Measurements from ENCODE around the gene HHIPL1. TPM values are rescaled to one million over a fixed set of nuclear protein-coding genes. Genes with fewer than 3 reads are reported as not detected.

The HHIPL1 gene
- total RNA-seq, 1 experiment from 2014 or later: 0.06 TPM

- BruUV-seq (replicated peaks): no TSS peak
- H3K9me3 ChIP-seq (ENCODE audit: low read depth, low read length, poor library complexity, severe bottlenecking): no peaks in the 10 kb centered on the region
- DNase-seq (ENCODE audit: low spot score): no peak
- TF ChIP-seq CTCF (conservative IDR thresholded peaks at IDR 0.05; ENCODE audit: low read depth, low read length): no peak
- TF ChIP-seq EZH2 (IDR thresholded peaks at IDR 0.05; ENCODE audit: borderline replicate concordance, low read depth, low read length, poor library complexity, severe bottlenecking): no peak
- H3K4me1 ChIP-seq (ENCODE audit: insufficient read depth, low read length, poor library complexity, severe bottlenecking): peaks cover 22% of the 10 kb centered on the region
- no peak overlapping the region for H3K27ac ChIP-seq (ENCODE audit: low read depth, low read length, poor library complexity, severe bottlenecking)
- CTCF ChIA-PET: no interaction called here
- H3K4me3 ChIP-seq (ENCODE audit: low read depth, low read length, poor library complexity, severe bottlenecking): no peak overlapping the region
- POLR2A ChIA-PET (ENCODE audit: low non-redundant PET): no interaction called here
- H3K36me3 ChIP-seq (ENCODE audit: insufficient read depth, low read length, poor library complexity, severe bottlenecking): no peaks in the 10 kb centered on the region
- intact Hi-C loops (cut with micrococcal nuclease; ENCODE audit: unreplicated experiment): no loop called here
- H3K27me3 ChIP-seq (replicated peaks; ENCODE audit: insufficient read depth, low read depth, low read length, poor library complexity): no peaks in the 10 kb centered on the region
These were observed 33.3 kb upstream of the HHIPL1 start for GRCh38 chr14:99611646-99612045.

GRCh38 chr14:99612071-99612737, 32.7 kb upstream of the HHIPL1 start:
- no peaks in the 10 kb centered on the region for H3K9me3 ChIP-seq (ENCODE audit: low read depth, low read length, poor library complexity, severe bottlenecking)
- H3K36me3 ChIP-seq (ENCODE audit: insufficient read depth, low read length, poor library complexity, severe bottlenecking): no peaks in the 10 kb centered on the region
- ChIA-PET POLR2A (ENCODE audit: low non-redundant PET) (no interaction called here), CTCF (no interaction called here)
- intact Hi-C loops (cut with micrococcal nuclease; ENCODE audit: unreplicated experiment): no loop called here
- no peaks in the 10 kb centered on the region for H3K27me3 ChIP-seq (replicated peaks; ENCODE audit: insufficient read depth, low read depth, low read length, poor library complexity)
- no peak overlapping the region for H3K27ac ChIP-seq (ENCODE audit: low read depth, low read length, poor library complexity, severe bottlenecking)
- peaks cover 27% of the 10 kb centered on the region for H3K4me1 ChIP-seq (ENCODE audit: insufficient read depth, low read length, poor library complexity, severe bottlenecking)
- H3K4me3 ChIP-seq (ENCODE audit: low read depth, low read length, poor library complexity, severe bottlenecking): no peak overlapping the region
- no peak for DNase-seq (ENCODE audit: low spot score)
- TF ChIP-seq CTCF (conservative IDR thresholded peaks at IDR 0.05; ENCODE audit: low read depth, low read length) (no peak), EZH2 (IDR thresholded peaks at IDR 0.05; ENCODE audit: borderline replicate concordance, low read depth, low read length, poor library complexity, severe bottlenecking) (no peak)
- no TSS peak for BruUV-seq (replicated peaks)

- ChIA-PET POLR2A (ENCODE audit: low non-redundant PET) (no interaction called here), CTCF (no interaction called here)
- Histone ChIP-seq H3K9me3 (ENCODE audit: low read depth, low read length, poor library complexity, severe bottlenecking) (no peaks in the 10 kb centered on the region), H3K27me3 (replicated peaks; ENCODE audit: insufficient read depth, low read depth, low read length, poor library complexity) (no peaks in the 10 kb centered on the region), H3K27ac (ENCODE audit: low read depth, low read length, poor library complexity, severe bottlenecking) (no peak overlapping the region), H3K4me1 (ENCODE audit: insufficient read depth, low read length, poor library complexity, severe bottlenecking) (peaks cover 28% of the 10 kb centered on the region), H3K4me3 (ENCODE audit: low read depth, low read length, poor library complexity, severe bottlenecking) (no peak overlapping the region), H3K36me3 (ENCODE audit: insufficient read depth, low read length, poor library complexity, severe bottlenecking) (no peaks in the 10 kb centered on the region)
- DNase-seq (ENCODE audit: low spot score): no peak
- intact Hi-C loops (cut with micrococcal nuclease; ENCODE audit: unreplicated experiment): no loop called here
- TF ChIP-seq CTCF (conservative IDR thresholded peaks at IDR 0.05; ENCODE audit: low read depth, low read length): no peak
- no peak for TF ChIP-seq EZH2 (IDR thresholded peaks at IDR 0.05; ENCODE audit: borderline replicate concordance, low read depth, low read length, poor library complexity, severe bottlenecking)
- no TSS peak for BruUV-seq (replicated peaks)
These were observed 32.1 kb upstream of the HHIPL1 start for GRCh38 chr14:99612738-99613330.

All from A673 (cell line).